HG03097 (cell line): ENCODE data around the gene TLK1.

Experiments used
- ATAC-seq: cut with Tn5 transposase; IDR thresholded peaks from one replicate; pipeline ENCODE4 v1.9.1; 2021; ENCODE audit not compliant: unreplicated experiment, low FRiP score

TLK1 gene

GRCh38 chr2:171160119-171160955 lies at the start of gene TLK1:
TSS of gene TLK1 (minus strand) at chr2:171160893. CDS start at chr2:171160428, 465 bp downstream.
- peak; percentile 48 for ATAC-seq

GRCh38 chr2:171210216-171210863 lies 49.6 kb upstream of the TLK1 start:
- ATAC-seq = no peak

GRCh38 chr2:171208657-171209056 lies 48.0 kb upstream of the TLK1 start:
- no peak for ATAC-seq

DNA sequence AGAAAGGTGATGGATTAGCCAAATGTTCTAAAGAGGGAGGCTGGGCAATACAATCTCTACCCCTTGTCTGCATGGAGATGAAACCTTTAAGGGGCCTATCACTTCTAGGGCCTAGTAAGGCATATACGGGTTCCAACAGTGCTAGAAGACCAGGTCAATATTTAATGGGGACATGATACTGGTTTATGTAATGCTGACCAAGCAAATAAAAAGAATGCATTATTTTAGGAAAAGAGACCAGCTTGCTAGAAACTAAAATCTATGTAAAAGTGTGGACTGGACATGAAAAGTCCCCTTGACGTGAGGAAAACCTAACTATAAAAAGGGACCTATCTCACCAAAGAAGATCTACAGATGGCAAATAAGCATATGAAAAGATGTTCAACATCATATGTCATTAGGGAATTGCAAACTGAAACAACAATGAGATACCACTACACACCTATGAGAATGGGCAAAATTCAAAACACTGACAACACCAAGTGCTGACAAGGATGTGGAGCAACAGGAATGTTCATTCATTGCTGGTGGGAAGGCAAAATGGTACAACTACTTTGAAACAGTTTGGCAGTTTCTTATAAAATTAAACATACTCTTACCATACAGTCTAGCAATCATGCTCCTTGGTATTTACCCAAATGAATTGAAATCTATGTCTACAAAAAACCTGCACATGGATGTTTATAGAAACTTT lies 45.9 kb upstream of the TLK1 start:
- no peak for ATAC-seq

- no peak for ATAC-seq
Observed at GRCh38 chr2:171205551-171205950, 44.9 kb upstream of the TLK1 start.

DNA sequence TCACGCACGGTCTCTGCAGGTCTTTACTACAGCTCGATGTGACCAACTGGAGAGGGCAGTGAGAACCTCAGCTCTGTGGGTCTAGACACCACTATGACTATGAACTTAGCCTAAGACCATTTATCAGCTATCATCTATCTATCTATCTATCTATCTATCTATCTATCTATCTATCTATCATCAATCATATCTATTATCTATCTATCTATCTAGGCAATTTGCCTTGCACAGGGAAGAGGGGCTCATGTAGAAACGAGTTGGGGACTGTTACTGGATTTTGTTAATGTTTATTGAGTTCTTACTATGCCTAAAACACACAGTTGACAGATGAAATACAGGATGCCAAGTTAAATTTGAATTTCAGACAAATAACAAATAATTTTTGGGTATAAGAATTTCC lies 41.1 kb upstream of the TLK1 start:
- no peak for ATAC-seq

- no peak for ATAC-seq
Observed at GRCh38 chr2:171201271-171201670, 40.6 kb upstream of the TLK1 start.

DNA sequence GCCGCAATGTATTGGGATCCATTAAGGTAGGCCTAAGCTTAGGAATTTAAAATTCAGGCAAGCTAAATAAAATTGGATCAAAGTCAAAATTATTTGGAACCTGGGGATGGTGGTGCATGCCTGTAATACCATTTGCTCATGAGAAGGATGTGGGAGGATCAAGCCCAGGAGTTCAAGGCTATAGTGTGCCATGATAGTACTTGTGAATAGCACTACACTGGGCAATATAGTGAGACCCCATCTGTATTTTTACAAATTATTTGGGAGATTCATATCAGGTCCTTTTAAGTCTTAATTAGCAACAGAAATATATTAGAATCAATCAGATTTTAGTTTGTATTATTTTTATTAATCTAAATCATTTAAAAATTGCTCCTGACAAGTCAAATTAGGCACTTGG lies 39.8 kb upstream of the TLK1 start:
- no peak for ATAC-seq

- ATAC-seq = no peak
Observed at GRCh38 chr2:171191021-171191420, 30.3 kb upstream of the TLK1 start.

DNA sequence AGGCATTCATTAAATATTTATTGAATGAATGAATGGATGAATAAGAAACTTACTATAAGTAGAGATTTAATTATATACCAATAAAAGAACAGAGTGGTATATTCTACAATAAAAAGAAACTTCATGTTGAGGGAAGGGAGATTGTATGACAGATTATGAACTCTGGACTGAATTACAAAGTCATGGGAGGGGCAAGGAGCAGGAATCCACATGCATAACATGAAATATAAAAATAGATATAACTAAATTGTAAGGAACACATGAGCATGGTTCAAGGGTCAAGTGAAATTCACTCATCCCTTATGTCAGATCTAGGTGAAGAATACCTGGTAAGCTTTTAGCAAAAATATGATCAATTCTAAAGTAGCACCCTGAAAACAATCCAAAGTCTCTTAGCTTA lies 27.1 kb upstream of the TLK1 start:
- ATAC-seq = no peak

DNA sequence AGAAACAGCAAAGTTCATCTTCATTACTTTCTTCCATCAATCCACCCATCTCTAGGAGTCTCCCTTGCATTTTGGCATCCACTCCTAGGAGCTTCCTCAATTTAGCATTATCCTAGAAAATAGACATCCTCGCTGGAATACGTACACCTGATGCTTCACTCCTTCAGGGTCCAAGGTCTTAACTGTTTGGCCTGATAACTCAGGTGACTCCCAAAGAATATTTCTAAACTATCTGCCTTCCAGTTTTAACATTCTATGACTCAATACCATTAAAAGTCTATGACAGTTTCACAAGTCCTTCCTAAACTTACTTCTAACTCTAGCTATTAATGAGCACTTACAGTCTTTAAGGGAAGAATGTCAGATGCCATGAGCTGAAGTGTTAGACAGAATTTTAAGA lies 26.5 kb upstream of the TLK1 start:
- no peak for ATAC-seq

DNA sequence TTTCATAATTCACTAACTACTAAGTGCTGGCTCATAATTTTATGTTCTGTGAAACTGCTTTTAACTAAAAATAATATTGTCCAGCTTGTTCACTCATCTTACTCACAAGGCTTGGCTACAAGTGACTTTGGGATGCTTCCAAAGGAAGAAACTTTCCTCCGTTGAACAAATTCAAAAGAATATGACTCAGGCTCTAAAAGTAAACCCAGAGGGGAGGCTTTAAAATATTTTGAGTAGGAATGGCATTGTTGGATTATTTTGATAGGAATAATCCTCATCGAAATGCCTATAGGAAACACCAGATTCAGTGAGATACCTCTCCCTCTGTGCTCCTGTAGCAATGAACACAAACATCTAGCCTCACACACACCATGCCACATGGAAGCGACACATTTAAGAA lies 25.2 kb upstream of the TLK1 start:
- no peak for ATAC-seq

DNA sequence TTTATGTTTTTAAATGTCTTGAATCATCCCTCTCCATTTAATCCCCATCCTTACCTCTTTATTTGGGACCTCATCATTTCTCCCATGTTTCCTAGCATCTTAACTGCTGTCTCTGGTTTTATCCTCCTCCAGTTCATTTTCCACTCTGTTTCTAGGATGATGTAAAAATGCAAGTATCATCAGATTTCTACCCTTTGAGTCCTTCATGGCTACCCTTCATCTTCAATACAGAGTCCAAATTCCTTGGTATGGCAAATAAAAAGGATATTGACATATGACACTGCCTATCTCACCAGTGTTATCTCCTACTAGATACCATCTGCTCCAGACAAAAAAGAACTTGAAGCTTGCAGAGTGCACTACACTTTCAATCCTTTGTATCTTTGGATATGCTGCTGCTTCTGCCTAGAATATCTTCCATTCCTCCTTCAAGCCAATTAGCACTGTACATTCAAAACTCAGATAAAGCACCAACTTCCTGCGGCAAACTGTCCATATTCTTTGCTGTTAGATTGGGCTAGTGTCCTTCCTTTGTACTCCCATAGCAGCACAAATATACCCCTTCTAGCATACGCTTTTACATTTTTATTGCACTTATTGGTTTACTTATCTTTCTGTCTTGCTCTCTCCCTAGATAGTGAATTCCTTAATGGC lies 24.6 kb upstream of the TLK1 start:
- ATAC-seq = no peak

DNA sequence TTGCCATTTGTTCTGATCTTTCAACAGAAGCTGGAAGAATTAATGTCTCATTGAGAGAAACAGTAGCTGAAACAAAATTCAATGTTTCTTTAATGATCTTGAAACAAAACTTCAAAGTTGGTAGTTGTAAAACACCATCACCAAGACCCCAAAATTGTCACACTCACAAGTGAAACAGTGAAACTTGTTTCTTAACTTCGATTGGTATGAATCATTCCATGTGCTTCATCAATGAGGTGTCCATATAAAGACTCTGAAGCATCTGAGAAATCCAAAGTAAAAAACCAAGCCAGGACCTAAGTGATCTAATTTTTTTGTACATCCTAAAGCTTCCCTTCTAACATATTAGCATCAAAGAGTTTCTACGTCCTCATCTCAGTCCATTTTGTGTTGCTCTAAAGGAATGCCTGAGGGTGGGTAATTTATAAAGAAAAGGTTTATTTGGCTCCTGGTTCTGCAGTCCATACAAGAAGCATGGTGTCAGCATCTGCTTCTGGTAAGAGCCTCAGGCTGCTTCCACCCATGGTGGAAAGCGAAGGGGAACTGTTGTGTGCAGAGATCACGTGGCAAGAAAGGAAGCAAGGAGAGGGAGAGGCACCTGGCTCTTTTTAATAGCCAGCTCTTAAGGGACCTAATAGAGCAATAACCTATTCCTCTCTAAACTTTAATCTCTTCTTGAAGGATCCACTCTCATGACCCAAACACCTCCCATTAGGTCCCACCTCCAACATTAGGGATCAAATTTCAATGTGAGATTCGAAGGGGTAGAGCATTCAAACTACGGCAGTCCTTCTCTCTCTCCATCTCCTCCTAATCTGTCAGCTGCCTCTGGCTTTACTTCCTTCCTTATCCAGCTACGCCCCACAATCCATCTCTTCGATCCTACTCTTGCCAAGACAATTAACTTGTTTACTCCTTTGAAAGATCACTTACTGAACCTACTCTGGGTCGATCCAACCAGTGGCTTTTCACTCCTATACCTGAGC lies 20.7 kb upstream of the TLK1 start:
- ATAC-seq = no peak

DNA sequence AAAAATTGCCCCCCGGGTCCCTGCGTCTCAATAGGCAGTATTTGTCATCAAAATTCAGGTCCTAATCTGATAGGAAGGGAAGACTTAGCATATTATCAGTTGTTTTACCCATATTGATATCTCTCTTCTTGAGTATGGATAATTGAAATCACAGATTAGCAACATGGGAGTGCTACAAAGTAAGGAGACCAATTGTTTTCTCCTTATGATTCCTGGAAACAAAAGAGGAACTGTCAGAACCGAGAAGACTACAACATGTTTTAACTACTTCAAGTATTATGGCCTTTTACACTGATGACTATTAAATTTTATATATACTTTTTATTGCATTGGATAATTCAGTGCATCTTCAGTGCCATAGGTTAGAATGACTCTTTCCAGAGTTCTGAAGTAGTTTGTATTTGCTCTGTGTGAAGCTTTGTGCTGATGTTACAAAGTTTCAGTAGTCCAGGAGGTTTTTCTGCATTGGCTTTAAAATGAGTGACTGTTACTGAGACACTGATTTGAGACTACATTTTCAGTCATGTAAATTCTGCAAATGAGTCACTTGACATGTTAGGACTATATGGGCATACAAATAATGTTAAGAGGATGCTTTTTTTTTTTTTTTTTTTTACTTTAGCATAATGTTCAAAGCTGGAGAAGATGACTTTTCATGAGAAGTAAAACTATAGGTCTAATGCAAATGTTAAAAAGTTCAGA lies 19.7 kb upstream of the TLK1 start:
- no peak for ATAC-seq

DNA sequence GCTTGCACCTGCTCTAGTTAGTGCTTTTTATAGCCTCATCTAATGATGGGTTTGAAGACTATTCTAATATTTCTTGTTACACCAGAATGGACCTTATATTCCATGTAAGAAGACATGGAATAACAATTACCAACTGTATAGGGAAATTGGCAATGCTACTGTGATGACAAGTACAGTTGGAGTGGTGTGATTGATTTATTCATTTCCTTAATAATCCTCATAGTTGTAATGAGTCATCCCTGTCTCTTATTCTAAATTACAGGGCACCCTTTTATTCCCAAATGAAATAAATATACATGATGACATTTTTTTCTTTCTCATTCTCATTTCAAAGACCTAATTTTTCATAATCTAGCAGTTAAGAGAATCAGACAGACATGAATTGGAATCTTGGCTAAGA lies 18.3 kb upstream of the TLK1 start:
- ATAC-seq = no peak

- ATAC-seq = no peak
Observed at GRCh38 chr2:171176516-171176915, 15.8 kb upstream of the TLK1 start.

GRCh38 chr2:171174075-171174474 lies 13.4 kb upstream of the TLK1 start:
- no peak for ATAC-seq

DNA sequence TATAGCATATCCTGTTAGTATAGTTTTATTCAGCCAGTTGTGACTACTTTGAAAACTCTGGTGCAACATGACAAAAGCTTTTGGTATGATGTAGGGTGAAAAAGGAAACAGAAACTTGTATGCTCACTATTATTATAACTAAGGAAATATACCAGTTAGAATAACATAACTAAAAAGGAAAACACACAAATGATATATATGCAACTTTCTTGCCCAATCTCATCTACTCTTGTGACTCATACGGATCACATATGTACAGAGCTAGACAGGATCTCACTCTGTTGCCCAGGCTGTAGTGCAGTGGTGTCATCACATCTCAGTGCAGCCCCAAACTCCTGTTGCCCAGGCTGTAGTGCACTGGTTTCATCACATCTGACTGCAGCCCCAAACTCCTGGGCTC lies 12.4 kb upstream of the TLK1 start:
- ATAC-seq = no peak
